ENCODE results near the gene NIPBL. TPM values are rescaled to one million over a fixed set of nuclear protein-coding genes. Genes with fewer than 3 reads are reported as not detected.

Gene NIPBL
- total RNA-seq, 1 donor from 2014 or later = 39.2 TPM

- Histone ChIP-seq H3K27me3 (ENCODE audit: low read depth) (no peaks in the 10 kb centered on the region), H3K27ac (replicated peaks) (no peak overlapping the region), H3K9me3 (replicated peaks) (no peaks in the 10 kb centered on the region), H3K36me3 (peaks cover 90% of the 10 kb centered on the region), H3K4me1 (no peaks in the 10 kb centered on the region), H3K4me3 (no peak overlapping the region)
- DNase-seq = no peak
- TF ChIP-seq CTCF (IDR thresholded peaks at IDR 0.05; ENCODE audit: borderline replicate concordance) = no peak
- intact Hi-C loops (cut with micrococcal nuclease) = no loop called here
Measured at GRCh38 chr5:37060030-37060429, 183.5 kb downstream of the NIPBL start.

- peaks cover 74% of the 10 kb centered on the region for H3K36me3 ChIP-seq
- no peak overlapping the region for H3K27ac ChIP-seq (replicated peaks)
- H3K4me3 ChIP-seq = no peak overlapping the region
- no peak for DNase-seq
- H3K4me1 ChIP-seq = no peaks in the 10 kb centered on the region
- intact Hi-C loops (cut with micrococcal nuclease) = no loop called here
- H3K9me3 ChIP-seq (replicated peaks) = no peaks in the 10 kb centered on the region
- no peak for TF ChIP-seq CTCF (IDR thresholded peaks at IDR 0.05; ENCODE audit: borderline replicate concordance)
- no peaks in the 10 kb centered on the region for H3K27me3 ChIP-seq (ENCODE audit: low read depth)
Measured at GRCh38 chr5:37063739-37064138, 187.2 kb downstream of the NIPBL start.

- H3K27me3 ChIP-seq (ENCODE audit: low read depth) = no peaks in the 10 kb centered on the region
- DNase-seq = no peak
- no peak overlapping the region for H3K27ac ChIP-seq (replicated peaks)
- no peaks in the 10 kb centered on the region for H3K9me3 ChIP-seq (replicated peaks)
- no peak overlapping the region for H3K4me3 ChIP-seq
- no peak for TF ChIP-seq CTCF (IDR thresholded peaks at IDR 0.05; ENCODE audit: borderline replicate concordance)
- intact Hi-C loops (cut with micrococcal nuclease) = no loop called here
- no peaks in the 10 kb centered on the region for H3K4me1 ChIP-seq
- peaks cover 67% of the 10 kb centered on the region for H3K36me3 ChIP-seq
Measured at GRCh38 chr5:37064442-37064841, 187.9 kb downstream of the NIPBL start.

- H3K27me3 ChIP-seq (ENCODE audit: low read depth) = no peaks in the 10 kb centered on the region
- no peak overlapping the region for H3K4me3 ChIP-seq
- no peak for DNase-seq
- intact Hi-C loops (cut with micrococcal nuclease) = no loop called here
- no peak for TF ChIP-seq CTCF (IDR thresholded peaks at IDR 0.05; ENCODE audit: borderline replicate concordance)
- no peak overlapping the region for H3K27ac ChIP-seq (replicated peaks)
- no peaks in the 10 kb centered on the region for H3K4me1 ChIP-seq
- H3K9me3 ChIP-seq (replicated peaks) = no peaks in the 10 kb centered on the region
- H3K36me3 ChIP-seq = peaks cover 1% of the 10 kb centered on the region
Measured at GRCh38 chr5:37071487-37071886, 194.9 kb downstream of the NIPBL start.

GRCh38 chr5:37071901-37072581 lies 195.5 kb downstream of the NIPBL start:
- H3K36me3 ChIP-seq = peaks cover 6% of the 10 kb centered on the region
- no peak for DNase-seq
- intact Hi-C loops (cut with micrococcal nuclease) = no loop called here
- no peak for TF ChIP-seq CTCF (IDR thresholded peaks at IDR 0.05; ENCODE audit: borderline replicate concordance)
- H3K4me3 ChIP-seq = no peak overlapping the region
- no peaks in the 10 kb centered on the region for H3K4me1 ChIP-seq
- no peaks in the 10 kb centered on the region for H3K9me3 ChIP-seq (replicated peaks)
- no peaks in the 10 kb centered on the region for H3K27me3 ChIP-seq (ENCODE audit: low read depth)
- H3K27ac ChIP-seq (replicated peaks) = no peak overlapping the region

Measured in left ventricle myocardium inferior (tissue), 1 donor.